ENCODE data around the gene SFXN1. TPM values are rescaled to one million over a fixed set of nuclear protein-coding genes. Genes with fewer than 3 reads are reported as not detected.

The SFXN1 gene
- polyA plus RNA-seq, 3 donors = 5.8 to 10.3 (median 8.3) TPM

DNA sequence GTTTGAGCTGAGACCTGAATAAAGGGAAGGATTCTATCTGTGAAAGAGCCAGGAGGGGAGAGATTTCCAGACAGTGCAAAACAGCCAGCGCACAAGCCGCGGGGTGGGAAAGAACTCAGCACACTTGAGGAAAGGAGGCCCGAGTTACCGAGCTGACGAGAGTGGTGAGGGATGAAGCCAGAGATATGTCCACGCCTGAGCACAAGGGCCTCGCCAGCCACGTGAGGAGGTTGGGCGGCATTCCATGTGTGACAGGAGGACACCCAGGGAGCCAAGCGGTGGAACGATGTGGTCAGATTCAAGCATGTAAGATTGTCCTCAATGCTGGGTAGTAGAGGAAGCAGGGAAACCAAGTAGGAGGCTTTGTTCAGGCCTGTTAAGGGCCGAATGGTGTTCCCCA, 17.0 kb upstream of the SFXN1 start:
- intact Hi-C loops (cut with micrococcal nuclease) = no loop called here
- Histone ChIP-seq H3K4me1 (ENCODE audit: control insufficient read depth in 1 of 2, insufficient read depth in 2 of 2, low read length in 2 of 2) (no peaks in the 10 kb centered on the region), H3K27me3 (ENCODE audit: control insufficient read depth in 2 of 2, insufficient read depth in 2 of 2, low read length in 2 of 2) (peaks cover 0 to 3% of the 10 kb centered on the region in 2 donors), H4K20me1 (ENCODE audit: insufficient read depth, low read length) (no peaks in the 10 kb centered on the region), H3K79me2 (ENCODE audit: insufficient read depth, low read length) (no peaks in the 10 kb centered on the region), H3K36me3 (replicated peaks in 1 of 2; ENCODE audit: control insufficient read depth in 1 of 2, insufficient read depth in 2 of 2, low read length in 2 of 2) (no peaks in the 10 kb centered on the region), H3K9me3 (replicated peaks in 1 of 2; ENCODE audit: control insufficient read depth in 1 of 2, insufficient read depth in 1 of 2, low read length in 2 of 2) (no peaks in the 10 kb centered on the region), H2AFZ (ENCODE audit: insufficient read depth, low read depth, low read length, poor library complexity, severe bottlenecking) (no peak overlapping the region), H3K4me3 (replicated peaks in 1 of 3; ENCODE audit: low read depth in 2 of 3, low read length in 3 of 3) (no peak overlapping the region), H3K27ac (ENCODE audit: low read depth in 1 of 2, low read length in 2 of 2) (no peak overlapping the region), H3K4me2 (replicated peaks; ENCODE audit: extremely low read depth, low read length, poor library complexity, severe bottlenecking) (no peak overlapping the region), H3K9ac (ENCODE audit: insufficient read depth, low read length, poor library complexity, severe bottlenecking) (no peak overlapping the region)
- H3K4me1 Mint-ChIP-seq = peaks cover 4% of the 10 kb centered on the region
- no peak overlapping the region for H3K4me3 Mint-ChIP-seq
- H3K27ac Mint-ChIP-seq = no peak overlapping the region
- H3K9me3 Mint-ChIP-seq = no peaks in the 10 kb centered on the region
- 89% methylated on average over 12 of the region's 13 CpGs for WGBS (ENCODE audit: insufficient coverage)
- no peak for DNase-seq
- H3K36me3 Mint-ChIP-seq = no peaks in the 10 kb centered on the region
- H3K27me3 Mint-ChIP-seq (ENCODE audit: low read depth in 3 of 3) = peaks cover 8 to 20% (median 15%) of the 10 kb centered on the region in 3 donors
- TF ChIP-seq, protein P1, sequence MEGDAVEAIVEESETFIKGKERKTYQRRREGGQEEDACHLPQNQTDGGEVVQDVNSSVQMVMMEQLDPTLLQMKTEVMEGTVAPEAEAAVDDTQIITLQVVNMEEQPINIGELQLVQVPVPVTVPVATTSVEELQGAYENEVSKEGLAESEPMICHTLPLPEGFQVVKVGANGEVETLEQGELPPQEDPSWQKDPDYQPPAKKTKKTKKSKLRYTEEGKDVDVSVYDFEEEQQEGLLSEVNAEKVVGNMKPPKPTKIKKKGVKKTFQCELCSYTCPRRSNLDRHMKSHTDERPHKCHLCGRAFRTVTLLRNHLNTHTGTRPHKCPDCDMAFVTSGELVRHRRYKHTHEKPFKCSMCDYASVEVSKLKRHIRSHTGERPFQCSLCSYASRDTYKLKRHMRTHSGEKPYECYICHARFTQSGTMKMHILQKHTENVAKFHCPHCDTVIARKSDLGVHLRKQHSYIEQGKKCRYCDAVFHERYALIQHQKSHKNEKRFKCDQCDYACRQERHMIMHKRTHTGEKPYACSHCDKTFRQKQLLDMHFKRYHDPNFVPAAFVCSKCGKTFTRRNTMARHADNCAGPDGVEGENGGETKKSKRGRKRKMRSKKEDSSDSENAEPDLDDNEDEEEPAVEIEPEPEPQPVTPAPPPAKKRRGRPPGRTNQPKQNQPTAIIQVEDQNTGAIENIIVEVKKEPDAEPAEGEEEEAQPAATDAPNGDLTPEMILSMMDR (IDR thresholded peaks at IDR 0.05) = no peak

DNA sequence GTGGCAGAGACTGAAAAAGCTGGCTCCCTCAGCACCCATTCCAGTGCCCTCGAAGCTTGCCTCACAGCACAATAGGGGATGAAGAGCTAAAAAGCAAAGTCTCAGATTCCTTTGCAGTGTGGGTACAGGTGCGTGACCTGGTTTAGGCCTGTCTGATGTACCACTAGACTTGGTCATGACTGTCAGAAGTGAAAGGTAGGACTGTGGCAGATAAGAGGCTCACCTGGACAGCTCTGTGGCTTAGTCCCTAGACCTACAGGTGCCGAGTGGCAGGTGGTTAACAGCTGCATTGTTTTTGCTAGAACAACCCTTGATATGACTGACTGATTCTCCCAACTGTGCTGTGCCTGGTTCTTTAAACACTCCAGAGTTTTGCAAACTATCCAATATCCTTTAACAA, 14.7 kb upstream of the SFXN1 start:
- Histone ChIP-seq H3K27me3 (ENCODE audit: control insufficient read depth in 2 of 2, insufficient read depth in 2 of 2, low read length in 2 of 2) (peaks cover 2 to 4% of the 10 kb centered on the region in 2 donors), H3K4me2 (replicated peaks; ENCODE audit: extremely low read depth, low read length, poor library complexity, severe bottlenecking) (no peak overlapping the region), H3K79me2 (ENCODE audit: insufficient read depth, low read length) (no peaks in the 10 kb centered on the region), H3K9ac (ENCODE audit: insufficient read depth, low read length, poor library complexity, severe bottlenecking) (no peak overlapping the region), H3K27ac (ENCODE audit: low read depth in 1 of 2, low read length in 2 of 2) (no peak overlapping the region), H2AFZ (ENCODE audit: insufficient read depth, low read depth, low read length, poor library complexity, severe bottlenecking) (no peak overlapping the region), H3K4me3 (replicated peaks in 1 of 3; ENCODE audit: low read depth in 2 of 3, low read length in 3 of 3) (no peak overlapping the region), H3K9me3 (replicated peaks in 1 of 2; ENCODE audit: control insufficient read depth in 1 of 2, insufficient read depth in 1 of 2, low read length in 2 of 2) (no peaks in the 10 kb centered on the region), H4K20me1 (ENCODE audit: insufficient read depth, low read length) (no peaks in the 10 kb centered on the region), H3K4me1 (ENCODE audit: control insufficient read depth in 1 of 2, insufficient read depth in 2 of 2, low read length in 2 of 2) (no peaks in the 10 kb centered on the region), H3K36me3 (replicated peaks in 1 of 2; ENCODE audit: control insufficient read depth in 1 of 2, insufficient read depth in 2 of 2, low read length in 2 of 2) (no peaks in the 10 kb centered on the region)
- Mint-ChIP-seq H3K27ac (no peak overlapping the region), H3K4me3 (no peak overlapping the region), H3K4me1 (peaks cover 4% of the 10 kb centered on the region), H3K9me3 (no peaks in the 10 kb centered on the region), H3K36me3 (no peaks in the 10 kb centered on the region), H3K27me3 (ENCODE audit: low read depth in 3 of 3) (peaks cover 18 to 26% (median 22%) of the 10 kb centered on the region in 3 donors)
- WGBS (ENCODE audit: insufficient coverage) = 100% methylated on average over 3 of the region's 3 CpGs
- TF ChIP-seq, protein P1 (IDR thresholded peaks at IDR 0.05) = no peak
- DNase-seq = no peak
- intact Hi-C loops (cut with micrococcal nuclease) = no loop called here

Measured in CD14-positive monocyte (primary cell).